SK-N-SH (cell line): ENCODE results near the gene ANAPC16. TPM values are rescaled to one million over a fixed set of nuclear protein-coding genes. Genes with fewer than 3 reads are reported as not detected.

Experiments used
- CTCF ChIA-PET: fragments of 300-600, 350-600 bp; formaldehyde crosslinking; extraction: SDS; loops from one replicate; lab custom pipeline; 2021; lab: Yijun Ruan, JAX
- POLR2A ChIA-PET: fragments of 350-600 bp; sonication (Branson Sonifier 250); formaldehyde crosslinking; extraction: SDS; loops from one replicate; lab custom pipeline; 2020; ENCODE audit warnings: antibody characterized with exemption, inconsistent platforms; lab: Yijun Ruan, JAX
- DNase-seq: peaks from one replicate; pipeline ENCODE4 v3.0.0; 2012
- H2AFZ ChIP-seq: fragments of 200-600 bp; sonication (generic); 2 replicates; pipeline ENCODE4 v1.8.1; 2016; ENCODE audit warnings: antibody characterized with exemption, mild to moderate bottlenecking, low read depth
- H3F3A ChIP-seq: fragments of 200-600 bp; sonication (generic); replicated peaks from 2 replicates; pipeline ENCODE3; 2016; ENCODE audit warnings: antibody characterized with exemption, mild to moderate bottlenecking; ENCODE audit not compliant: insufficient read depth
- H3K27ac ChIP-seq, 2 experiments: fragments of 200-500 bp in 1 of 2; fragments of 200-600 bp in 1 of 2; sonication (Bioruptor generic) in 1 of 2; sonication (generic), shearing (Covaris generic) in 1 of 2; 2 replicates each; pipeline versions ENCODE4 v1.5.1 to v1.6.1; 2014 to 2016; ENCODE audit warnings: low read depth in 2 of 2, inconsistent platforms in 1 of 2, low read length in 1 of 2, mild to moderate bottlenecking in 1 of 2, mixed read lengths in 1 of 2
- H3K27me3 ChIP-seq: fragments of 200-600 bp; sonication (generic), shearing (Covaris generic); 2 replicates; pipeline ENCODE4 v1.6.1; 2016; ENCODE audit warnings: mixed run types; ENCODE audit not compliant: insufficient read depth
- H3K36me3 ChIP-seq, 2 experiments: fragments of 200-500 bp in 1 of 2; fragments of 200-600 bp in 1 of 2; sonication (Bioruptor generic) in 1 of 2; sonication (generic) in 1 of 2; replicated peaks in 1 of 2; 2 replicates each; pipeline versions ENCODE3 to v1.5.1; 2014 to 2016; ENCODE audit warnings: low read length in 1 of 2, mild to moderate bottlenecking in 1 of 2; ENCODE audit not compliant: insufficient read depth in 2 of 2, control insufficient read depth in 1 of 2
- H3K4me1 ChIP-seq, 2 experiments: fragments of 200-500 bp in 1 of 2; fragments of 200-600 bp in 1 of 2; sonication (Bioruptor generic) in 1 of 2; sonication (generic), shearing (Covaris generic) in 1 of 2; 2 replicates each; pipeline versions ENCODE4 v1.5.1 to v1.6.1; 2014 to 2016; ENCODE audit warnings: low read depth in 1 of 2, low read length in 1 of 2, mixed run types in 1 of 2; ENCODE audit not compliant: insufficient read depth in 2 of 2, control insufficient read depth in 1 of 2
- H3K4me2 ChIP-seq: fragments of 200-600 bp; sonication (generic), shearing (Covaris generic); 2 replicates; pipeline ENCODE4 v1.6.1; 2017; ENCODE audit warnings: mixed run types
- H3K4me3 ChIP-seq, 2 experiments: fragments of 200-500 bp in 1 of 2; fragments of 200-600 bp in 1 of 2; sonication (Bioruptor generic) in 1 of 2; sonication (generic), shearing (Covaris generic) in 1 of 2; 2 replicates each; pipeline versions ENCODE4 v1.5.1 to v1.8.1; 2014 to 2016; ENCODE audit warnings: low read depth in 2 of 2, inconsistent platforms in 1 of 2, low read length in 1 of 2, mild to moderate bottlenecking in 1 of 2, mixed read lengths in 1 of 2, moderate library complexity in 1 of 2
- H3K79me2 ChIP-seq: fragments of 200-600 bp; sonication (generic); 2 replicates; pipeline ENCODE4 v1.8.1; 2017; ENCODE audit warnings: mild to moderate bottlenecking; ENCODE audit not compliant: insufficient read depth
- H3K9ac ChIP-seq: fragments of 200-600 bp; sonication (generic); 2 replicates; pipeline ENCODE4 v1.6.1; 2017; ENCODE audit warnings: mixed run types
- H3K9me2 ChIP-seq: fragments of 200-600 bp; sonication (generic); 2 replicates; pipeline ENCODE4 v1.6.1; 2017; ENCODE audit warnings: mixed run types
- H3K9me3 ChIP-seq: fragments of 200-600 bp; sonication (generic); 2 replicates; pipeline ENCODE4 v1.6.1; 2017; ENCODE audit warnings: mixed run types, mild to moderate bottlenecking, moderate library complexity
- H4K20me1 ChIP-seq: fragments of 200-600 bp; sonication (generic); 2 replicates; pipeline ENCODE4 v1.6.1; 2017; ENCODE audit warnings: mild to moderate bottlenecking, mixed run types; ENCODE audit not compliant: insufficient read depth
- CHD2 ChIP-seq: fragments of 150-350 bp; IDR thresholded peaks from 2 replicates; pipeline ENCODE4 v1.6.1; 2018; ENCODE audit warnings: low read length; ENCODE audit not compliant: partially characterized antibody
- ELF1 ChIP-seq: IDR thresholded peaks from 2 replicates; pipeline ENCODE4 v1.4.0; 2012
- FOXJ3 ChIP-seq: sonication (generic); formaldehyde crosslinking; IDR thresholded peaks from 2 replicates; pipeline ENCODE4 v1.5.1; 2020; ENCODE audit warnings: mild to moderate bottlenecking, missing genetic modification reagents
- GABPA ChIP-seq: IDR thresholded peaks from 2 replicates; pipeline ENCODE4 v1.4.0; 2012; ENCODE audit warnings: low read depth, mild to moderate bottlenecking
- GATA2 ChIP-seq: sonication (generic); formaldehyde crosslinking; IDR thresholded peaks from 2 replicates; pipeline ENCODE4 v1.5.0; 2020; ENCODE audit warnings: mild to moderate bottlenecking, missing genetic modification reagents
- JUND ChIP-seq: IDR thresholded peaks from 2 replicates; pipeline ENCODE4 v1.4.0; 2012
- MEF2A ChIP-seq: IDR thresholded peaks from 2 replicates; pipeline ENCODE4 v1.4.0; 2012; ENCODE audit warnings: low read depth, borderline replicate concordance
- NFIC ChIP-seq: IDR thresholded peaks from 2 replicates; pipeline ENCODE4 v1.4.0; 2012; ENCODE audit warnings: borderline replicate concordance
- POLR2AphosphoS5 ChIP-seq: IDR thresholded peaks from 2 replicates; pipeline ENCODE4 v1.6.1; 2012; ENCODE audit warnings: low read depth, low read length
- RAD21 ChIP-seq: IDR thresholded peaks from 2 replicates; pipeline ENCODE4 v1.6.1; 2012; ENCODE audit warnings: mild to moderate bottlenecking, low read length
- RFX5 ChIP-seq: IDR thresholded peaks from 2 replicates; pipeline ENCODE4 v1.6.1; 2012; ENCODE audit warnings: mild to moderate bottlenecking, improper control_type of control experiment, low read length
- SIN3A ChIP-seq: IDR thresholded peaks from 2 replicates; pipeline ENCODE4 v1.6.1; 2012; ENCODE audit warnings: low read depth, mild to moderate bottlenecking, low read length, moderate library complexity, borderline replicate concordance
- SMC3 ChIP-seq: IDR thresholded peaks from 2 replicates; pipeline ENCODE4 v1.6.1; 2012; ENCODE audit warnings: low read depth, low read length, improper control_type of control experiment
- TAF1 ChIP-seq: IDR thresholded peaks from 2 replicates; pipeline ENCODE4 v1.6.1; 2012; ENCODE audit warnings: low read depth, mild to moderate bottlenecking, low read length, moderate library complexity, borderline replicate concordance
- TCF12 ChIP-seq: IDR thresholded peaks from 2 replicates; pipeline ENCODE4 v1.4.0; 2012
- TEAD4 ChIP-seq: IDR thresholded peaks from 2 replicates; pipeline ENCODE4 v1.4.0; 2012; ENCODE audit warnings: mild to moderate bottlenecking, borderline replicate concordance; ENCODE audit not compliant: insufficient read depth
- USF1 ChIP-seq: IDR thresholded peaks from 2 replicates; pipeline ENCODE4 v1.4.0; 2012; ENCODE audit warnings: low read depth, borderline replicate concordance
- USF2 ChIP-seq: fragments of 150-350 bp; IDR thresholded peaks from 2 replicates; pipeline ENCODE4 v1.6.1; 2017; ENCODE audit warnings: antibody characterized with exemption, low read length, low read depth, borderline replicate concordance
- WGBS: methylation state at CpG from one replicate; pipeline ENCODE4 v1.1.6; 2017; ENCODE audit warnings: low lambda C conversion rate; 5-methylcytosine and 5-hydroxymethylcytosine counted together
- polyA plus RNA-seq, 3 experiments: library from polyadenylated mRNA; depleted of rRNA; stranded (reverse); fragments of >200 nt; gene quantifications; 2 replicates each; pipeline ENCODE4 v1.2.3, GENCODE V29; 2012
- TF ChIP-seq, protein P1 (sequence below): IDR thresholded peaks from 2 replicates; pipeline ENCODE4; 2012

ANAPC16 gene
- polyA plus RNA-seq, 1 of the 3 experiments (the other 2 are of a cell fraction): 45.2 TPM

DNA sequence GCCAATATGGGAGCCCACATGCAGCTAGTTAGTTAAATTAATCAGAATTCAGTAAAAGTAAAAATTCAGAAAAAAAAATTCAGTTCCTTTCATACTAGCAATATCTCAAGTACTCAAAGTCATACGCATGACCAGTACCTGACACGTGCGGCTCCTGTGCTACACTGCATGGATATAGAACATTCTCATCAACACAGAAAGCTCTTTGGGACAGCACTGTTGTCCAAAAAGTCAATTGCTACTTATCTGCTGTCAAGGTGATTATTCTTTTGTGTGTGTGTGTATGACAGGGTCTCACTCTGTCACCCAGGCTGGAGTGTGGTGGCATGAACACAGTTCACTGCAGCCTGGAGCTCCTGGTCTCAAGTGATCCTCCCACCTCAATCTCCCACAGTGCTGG lies 14.9 kb upstream of the ANAPC16 start:
- Histone ChIP-seq H3K9ac (no peak overlapping the region), H3K79me2 (no peaks in the 10 kb centered on the region; the same call in 1 of the 2 replicates), H3K4me1 (peaks cover 0 to 2% of the 10 kb centered on the region in 2 experiments; a peak in 1 of 4 replicates), H3K4me2 (no peak overlapping the region), H2AFZ (no peak overlapping the region), H3K27ac (no peak overlapping the region), H4K20me1 (no peaks in the 10 kb centered on the region), H3K9me3 (no peaks in the 10 kb centered on the region)
- WGBS: 95% methylated on average over 3 of the region's 3 CpGs
- TF ChIP-seq FOXJ3 (CRISPR knock-in tag): no peak
- no peak for TF ChIP-seq TEAD4
- TF ChIP-seq CHD2: no peak
- TF ChIP-seq MEF2A: no peak
- TF ChIP-seq ELF1: no peak
- no peak for TF ChIP-seq SMC3
- no peak for TF ChIP-seq RAD21
- TF ChIP-seq SIN3A: no peak
- no peak for TF ChIP-seq TCF12
- TF ChIP-seq, all 33 proteins: peak for 0
- H3F3A ChIP-seq: peaks cover 13% of the 10 kb centered on the region
- H3K4me3 ChIP-seq: no peak overlapping the region
- POLR2A ChIA-PET: no interaction called here
- no peak for DNase-seq
- H3K9me2 ChIP-seq: no peaks in the 10 kb centered on the region
- no peaks in the 10 kb centered on the region for H3K27me3 ChIP-seq
- peaks cover 6 to 41% of the 10 kb centered on the region in 2 experiments for H3K36me3 ChIP-seq
- CTCF ChIA-PET: interaction anchor here (0.7 kb wide), 1 partner anchor 75 kb away, joined by 3 read pairs; no protein-coding TSS in a partner anchor

DNA sequence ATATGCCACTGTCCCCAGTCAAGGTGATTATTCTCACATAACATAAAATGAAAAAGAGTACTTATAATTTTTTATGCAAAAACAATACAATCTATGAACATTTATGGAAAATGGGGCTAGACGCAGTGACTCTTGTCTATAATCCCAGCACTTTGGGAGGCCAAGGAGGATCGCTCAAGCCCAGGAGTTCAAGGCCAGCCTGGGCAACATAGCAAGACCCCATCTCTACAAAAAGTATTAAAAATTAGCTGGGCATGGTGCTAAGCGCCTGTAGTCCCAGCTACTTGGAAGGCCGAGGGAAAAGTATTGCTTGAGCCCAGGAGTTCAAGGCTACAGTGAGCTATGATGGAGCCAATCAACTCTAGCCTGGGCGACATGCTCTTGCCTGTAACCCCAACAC lies 14.5 kb upstream of the ANAPC16 start:
- POLR2A ChIA-PET: no interaction called here

More for the DNA sequence above, 14.5 kb upstream of the ANAPC16 start:
- H2AFZ ChIP-seq: no peak overlapping the region
- H3K4me2 ChIP-seq: no peak overlapping the region
- H3K9me2 ChIP-seq: no peaks in the 10 kb centered on the region
- H3K27ac ChIP-seq: no peak overlapping the region
- TF ChIP-seq FOXJ3 (CRISPR knock-in tag) (no peak), SIN3A (no peak), GATA2 (no peak), TCF12 (no peak), JUND (no peak), USF1 (no peak), GABPA (no peak), USF2 (no peak), RFX5 (no peak), TAF1 (no peak), POLR2AphosphoS5 (no peak), NFIC (no peak)
- TF ChIP-seq, protein P1, sequence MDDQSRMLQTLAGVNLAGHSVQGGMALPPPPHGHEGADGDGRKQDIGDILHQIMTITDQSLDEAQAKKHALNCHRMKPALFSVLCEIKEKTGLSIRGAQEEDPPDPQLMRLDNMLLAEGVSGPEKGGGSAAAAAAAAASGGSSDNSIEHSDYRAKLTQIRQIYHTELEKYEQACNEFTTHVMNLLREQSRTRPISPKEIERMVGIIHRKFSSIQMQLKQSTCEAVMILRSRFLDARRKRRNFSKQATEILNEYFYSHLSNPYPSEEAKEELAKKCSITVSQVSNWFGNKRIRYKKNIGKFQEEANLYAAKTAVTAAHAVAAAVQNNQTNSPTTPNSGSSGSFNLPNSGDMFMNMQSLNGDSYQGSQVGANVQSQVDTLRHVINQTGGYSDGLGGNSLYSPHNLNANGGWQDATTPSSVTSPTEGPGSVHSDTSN: no peak
- 95% methylated on average over 5 of the region's 5 CpGs for WGBS
- peaks cover 0 to 2% of the 10 kb centered on the region in 2 experiments; a peak in 1 of 4 replicates for H3K4me1 ChIP-seq
- no peak overlapping the region for H3K4me3 ChIP-seq
- CTCF ChIA-PET: interaction anchor here (0.7 kb wide), 1 partner anchor 75 kb away, joined by 3 read pairs; no protein-coding TSS in a partner anchor
- no peak for DNase-seq
- H3K27me3 ChIP-seq: no peaks in the 10 kb centered on the region
- no peaks in the 10 kb centered on the region for H4K20me1 ChIP-seq
- peaks cover 13% of the 10 kb centered on the region for H3F3A ChIP-seq
- peaks cover 6 to 37% of the 10 kb centered on the region in 2 experiments for H3K36me3 ChIP-seq
- H3K9me3 ChIP-seq: no peaks in the 10 kb centered on the region
- H3K9ac ChIP-seq: no peak overlapping the region
- no peaks in the 10 kb centered on the region; the same call in 1 of the 2 replicates for H3K79me2 ChIP-seq
